Embryonic facial prominence (tissue), 1 donor: ENCODE data around the gene ABCC8.

Experiments used
- DNase-seq: peaks from one replicate; pipeline ENCODE4 v3.0.0-alpha.2; 2016; ENCODE audit errors: extremely low spot score

ABCC8 gene

DNA sequence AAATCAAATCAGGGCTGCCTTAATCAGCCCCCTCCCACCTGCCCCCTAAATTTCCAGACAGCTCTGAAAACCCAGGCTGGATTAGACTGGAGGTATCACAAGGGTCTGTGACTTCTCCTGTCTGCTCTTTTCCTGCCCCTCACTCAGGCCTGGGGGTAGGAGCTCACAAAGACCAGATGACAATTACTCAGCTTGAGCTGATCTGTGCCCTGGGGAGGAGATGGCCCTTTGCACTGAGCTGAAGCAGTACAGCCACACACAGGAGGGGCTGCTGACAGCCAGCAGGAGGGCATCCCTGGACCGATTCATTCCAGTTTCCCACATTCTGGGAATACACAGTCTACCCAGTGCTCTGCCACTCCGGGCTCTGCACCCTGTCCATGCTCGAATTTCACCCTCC, 4.2 kb downstream of the ABCC8 start:
- DNase-seq = no peak

GRCh38 chr11:17471501-17471900, 5.1 kb downstream of the ABCC8 start:
- no peak for DNase-seq

- no peak for DNase-seq
Observed at GRCh38 chr11:17469998-17470397, 6.6 kb downstream of the ABCC8 start.

- no peak for DNase-seq
Observed at GRCh38 chr11:17468122-17468521, 8.5 kb downstream of the ABCC8 start.

- no peak for DNase-seq
Observed at GRCh38 chr11:17463546-17464174, 13.0 kb downstream of the ABCC8 start.

DNA sequence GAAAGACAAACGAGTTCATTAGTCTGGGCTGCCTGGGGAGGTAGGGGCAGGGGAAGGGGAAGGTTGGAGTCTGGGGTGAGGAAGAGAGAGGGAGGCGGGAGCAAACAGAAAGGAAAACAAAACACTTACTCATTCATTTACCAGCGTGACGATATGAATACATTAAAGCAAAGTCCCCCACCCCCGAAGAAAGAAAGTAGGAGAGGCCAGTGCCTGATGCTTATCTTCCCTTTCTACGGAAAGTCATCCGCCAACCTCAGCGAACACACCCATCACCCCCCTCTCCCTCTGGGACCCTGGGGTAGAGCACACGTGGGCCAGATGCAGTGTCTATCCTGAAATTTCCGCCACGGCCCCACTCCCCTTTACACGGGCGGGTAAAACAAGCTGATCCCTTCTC, 13.7 kb downstream of the ABCC8 start:
- DNase-seq = no peak

DNA sequence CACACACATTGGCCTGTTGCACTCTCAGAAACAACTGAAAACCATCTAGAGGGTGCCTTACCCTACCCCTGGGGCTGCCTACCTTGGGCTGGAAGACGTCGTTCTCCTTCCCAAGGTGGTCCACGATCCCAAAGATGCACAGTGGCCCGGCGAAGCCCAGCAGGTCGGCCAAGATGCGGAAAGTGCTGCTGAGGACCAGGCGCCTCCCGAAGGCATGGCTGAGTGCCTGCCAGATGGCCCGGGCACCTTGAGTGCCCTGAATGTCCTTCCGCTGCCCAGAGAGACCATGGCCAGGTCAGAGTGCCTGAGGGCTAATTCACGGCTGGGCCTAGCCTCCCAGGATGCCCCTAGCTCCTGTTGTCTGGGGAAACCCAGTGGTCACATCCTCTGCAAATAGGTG, 16.2 kb downstream of the ABCC8 start:
- no peak for DNase-seq

DNA sequence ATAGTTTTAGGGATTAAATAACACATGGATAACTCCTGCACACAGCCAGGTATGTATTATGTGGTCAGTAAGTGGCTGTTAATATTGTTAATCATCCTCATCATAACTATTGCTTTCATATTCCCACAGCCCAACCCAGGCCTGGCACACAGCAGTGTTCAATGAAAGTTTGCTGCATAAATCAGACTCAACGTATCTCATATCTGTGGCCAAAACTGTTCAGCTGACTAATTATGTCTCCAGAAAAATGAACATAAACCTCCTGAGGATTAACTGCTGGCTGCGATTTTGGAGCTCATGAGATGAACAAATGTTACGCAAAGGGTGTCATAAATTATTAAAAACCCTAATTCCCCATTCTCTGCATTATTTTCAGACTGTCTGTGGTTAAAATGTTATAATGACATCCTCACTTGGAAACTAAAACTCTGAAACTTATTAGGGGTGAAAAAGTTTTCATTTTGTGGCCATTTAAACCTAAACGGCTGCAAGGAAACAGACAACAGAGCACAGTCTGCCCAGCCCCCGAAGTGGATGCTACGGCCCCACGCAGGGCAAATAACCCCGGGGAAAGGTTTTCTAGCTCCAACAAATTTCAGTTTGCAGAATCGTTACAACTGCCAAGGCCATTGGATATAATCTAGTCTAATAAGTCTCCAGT, 17.3 kb downstream of the ABCC8 start:
- DNase-seq = no peak

DNA sequence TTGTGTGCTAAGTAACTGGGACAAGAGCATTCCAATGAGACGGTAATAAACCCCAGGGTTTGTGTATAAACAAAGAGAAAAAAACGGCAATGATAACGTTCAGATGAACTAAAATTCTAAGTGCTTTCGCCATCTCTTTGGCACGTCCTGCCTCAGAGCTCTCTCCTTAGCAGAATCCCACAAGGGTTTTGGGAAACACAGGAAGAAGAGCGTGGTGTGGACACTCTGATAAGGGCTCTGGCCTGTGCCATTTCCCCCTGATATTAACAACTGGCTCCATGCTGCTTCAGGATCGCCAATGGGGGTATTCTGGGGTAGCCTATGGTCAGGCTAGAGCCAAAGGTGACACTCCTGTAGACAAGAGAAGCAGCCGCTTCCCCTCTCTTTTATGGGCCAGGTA, 18.4 kb downstream of the ABCC8 start:
- no peak for DNase-seq

DNA sequence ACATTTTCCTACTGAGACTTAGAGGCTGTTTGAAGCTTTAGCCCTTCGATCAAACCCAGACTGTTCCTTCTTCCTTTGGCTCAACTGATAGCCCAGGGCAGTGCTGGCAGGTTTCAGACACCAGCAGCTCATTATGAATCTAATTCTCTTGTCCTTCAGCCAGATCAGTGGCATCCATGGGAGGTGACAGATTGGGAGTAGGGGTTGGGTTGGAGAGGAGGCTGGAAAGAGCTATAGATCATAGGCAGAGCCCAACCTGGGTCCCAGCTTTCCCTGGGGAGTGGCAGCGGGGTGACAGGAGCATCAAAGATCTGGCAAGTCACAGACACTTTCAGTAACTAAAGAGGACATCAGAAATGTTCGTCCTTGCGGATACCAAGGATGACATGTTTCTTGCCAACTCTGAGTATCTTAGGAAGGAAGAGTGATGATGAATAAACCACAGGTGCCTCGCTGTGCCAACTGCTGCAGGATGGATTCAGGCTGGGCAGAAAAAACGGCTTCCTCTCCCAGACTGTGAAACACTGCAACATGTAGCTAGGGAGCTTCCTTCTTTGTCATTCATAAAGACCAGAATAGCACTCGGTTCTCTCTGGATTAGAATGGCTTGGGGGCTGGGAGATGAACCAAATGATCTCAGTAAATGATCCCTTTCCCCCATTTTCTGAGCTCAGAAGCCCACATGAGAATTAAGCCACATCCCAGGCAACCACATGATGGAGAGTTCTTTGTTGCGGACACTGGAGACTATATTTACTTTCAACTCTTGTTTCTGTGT, 19.1 kb downstream of the ABCC8 start:
- no peak for DNase-seq

DNA sequence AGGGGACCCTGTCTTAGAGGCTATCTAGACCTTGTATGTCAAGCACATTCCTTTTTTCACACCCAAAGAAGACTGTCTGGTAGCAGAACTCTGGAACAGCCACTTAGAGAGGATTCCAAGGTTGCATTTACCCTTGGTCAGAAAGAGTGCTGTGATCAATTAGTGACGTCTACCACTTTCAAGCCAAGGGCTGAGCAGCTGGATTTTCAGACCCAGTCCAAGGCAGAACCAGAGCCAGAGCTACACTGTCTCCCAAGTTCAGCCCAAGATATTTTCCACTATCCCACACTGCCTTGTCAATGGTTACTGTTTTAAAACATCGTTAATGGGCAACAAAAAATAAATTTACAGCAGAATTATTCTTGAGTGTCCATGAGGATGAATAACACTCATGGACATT, 24.0 kb downstream of the ABCC8 start:
- no peak for DNase-seq

- no peak for DNase-seq
Observed at GRCh38 chr11:17449158-17449557, 27.5 kb downstream of the ABCC8 start.

GRCh38 chr11:17446482-17446881, 30.2 kb downstream of the ABCC8 start:
- DNase-seq = no peak

DNA sequence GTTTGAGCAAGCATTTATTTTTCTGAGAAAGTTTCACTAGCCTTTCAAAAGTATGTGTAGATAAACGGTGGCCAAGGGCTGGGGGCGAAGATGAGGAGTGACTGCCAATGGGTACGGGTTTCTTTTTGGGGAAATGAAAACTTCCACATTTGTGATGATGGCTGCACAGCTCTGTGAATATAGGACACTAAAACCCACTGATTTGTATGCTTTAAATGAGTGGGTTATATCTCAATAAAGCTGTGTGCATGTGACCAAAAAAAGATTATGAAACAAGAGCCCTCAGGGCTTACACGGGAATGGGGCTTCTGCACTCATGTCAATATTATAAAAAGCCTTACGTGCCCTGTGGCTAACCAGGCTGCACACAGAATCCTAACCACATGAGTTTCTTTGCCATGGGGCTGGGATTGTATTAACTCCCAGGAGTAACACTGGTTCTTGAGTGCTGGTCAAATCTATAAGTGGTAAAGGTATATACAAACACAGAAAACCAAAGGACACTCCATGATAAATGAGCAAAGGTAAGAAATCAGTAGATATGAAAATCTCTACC, 31.3 kb downstream of the ABCC8 start:
- DNase-seq = no peak

- DNase-seq = no peak
Observed at GRCh38 chr11:17443926-17444690, 32.5 kb downstream of the ABCC8 start.

DNA sequence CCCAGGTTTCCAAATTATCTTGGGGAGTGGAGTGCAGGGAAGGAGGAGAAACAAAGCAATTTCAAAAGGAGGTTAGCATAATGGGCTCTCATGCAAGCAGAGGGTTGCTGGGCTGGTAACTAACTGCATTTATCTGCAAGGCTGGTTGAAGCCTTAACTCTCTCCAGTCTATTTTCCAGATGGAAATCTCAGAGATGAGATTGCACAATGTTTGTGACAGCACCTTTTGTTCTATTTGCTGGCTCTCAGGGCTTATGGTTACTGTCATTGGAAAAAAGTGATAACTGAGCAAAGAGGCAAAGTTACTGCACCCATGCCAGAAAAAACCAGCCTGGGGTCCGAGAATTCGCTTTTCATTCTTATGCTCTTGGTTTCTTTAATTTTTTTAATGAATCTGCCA, 33.2 kb downstream of the ABCC8 start:
- no peak for DNase-seq

GRCh38 chr11:17443000-17443399, 33.6 kb downstream of the ABCC8 start:
- DNase-seq = no peak

- no peak for DNase-seq
Observed at GRCh38 chr11:17439316-17439782, 37.3 kb downstream of the ABCC8 start.

GRCh38 chr11:17437366-17437765, 39.3 kb downstream of the ABCC8 start:
- DNase-seq = no peak

GRCh38 chr11:17434108-17434507, 42.5 kb downstream of the ABCC8 start:
- DNase-seq = no peak

DNA sequence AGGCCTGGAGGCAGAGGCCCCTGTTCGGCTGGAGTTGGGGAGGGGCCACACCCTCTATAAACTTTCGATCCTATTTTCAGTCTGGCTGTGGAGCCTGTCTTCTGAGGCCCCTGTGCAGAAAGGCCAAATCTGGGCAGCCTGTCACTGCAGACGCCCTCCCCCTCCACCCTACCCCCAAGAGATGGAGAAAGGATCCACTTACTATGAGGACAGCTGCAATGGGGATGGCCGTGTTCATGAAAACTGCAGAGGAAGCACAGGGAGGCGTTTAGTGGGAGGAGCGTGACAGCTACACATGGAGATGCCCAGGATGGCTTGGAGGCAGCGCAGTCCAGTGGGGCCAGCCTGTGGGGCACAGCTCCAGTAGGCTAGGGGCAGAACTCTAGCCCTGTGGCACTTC, 44.6 kb downstream of the ABCC8 start:
- DNase-seq = no peak

DNA sequence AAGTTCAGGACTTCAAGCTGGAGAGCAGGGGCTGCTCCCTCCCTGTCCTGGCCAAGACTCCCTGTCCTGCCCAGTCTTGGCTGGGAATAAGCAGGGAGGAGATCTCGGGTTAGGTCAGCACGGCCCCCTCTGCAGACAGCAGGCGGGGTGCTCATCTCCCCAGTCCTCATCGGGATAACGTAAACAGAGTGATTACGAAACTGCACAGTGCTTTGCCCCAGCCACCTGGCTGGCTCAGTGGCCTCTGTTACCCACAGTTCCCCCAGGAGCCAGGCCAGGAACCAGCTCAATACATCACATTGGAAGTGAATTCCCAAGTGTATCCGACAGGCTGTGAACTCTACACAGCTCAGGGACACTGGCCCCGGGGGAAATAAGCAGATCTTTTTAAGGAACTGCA, 45.5 kb downstream of the ABCC8 start:
- DNase-seq = no peak
